HEK293 (cell line): ENCODE measurements around the gene MYO1D.

Experiments
- CTCF ChIA-PET: fragments of 350-600 bp; formaldehyde crosslinking; extraction: SDS; loops from one replicate; lab custom pipeline; 2021; ENCODE audit warnings: antibody characterized with exemption; lab: Yijun Ruan, JAX
- POLR2A ChIA-PET: fragments of 300-600 bp; formaldehyde crosslinking; extraction: SDS; loops from one replicate; lab custom pipeline; 2020; ENCODE audit warnings: antibody characterized with exemption, inconsistent platforms; lab: Yijun Ruan, JAX
- H3K27ac ChIP-seq: fragments of 200-500 bp; sonication (Bioruptor generic); 2 replicates; pipeline ENCODE4 v1.5.1; 2014; ENCODE audit warnings: low read depth, low read length, control low read depth, inconsistent platforms; ENCODE audit errors: extremely low read depth
- H3K36me3 ChIP-seq, 2 experiments: fragments of 200-500 bp in 1 of 2; sonication (Bioruptor generic) in 1 of 2; 1 replicate in 1 of 2; 2 replicates in 1 of 2; pipeline ENCODE4 v1.5.1; 2014 to 2017; ENCODE audit warnings: inconsistent platforms in 2 of 2, low read length in 2 of 2; ENCODE audit not compliant: control insufficient read depth in 2 of 2, insufficient read depth in 1 of 2
- H3K4me1 ChIP-seq: fragments of 200-500 bp; sonication (Bioruptor generic); 2 replicates; pipeline ENCODE4 v1.5.1; 2014; ENCODE audit warnings: mild to moderate bottlenecking, low read length, inconsistent platforms; ENCODE audit not compliant: control insufficient read depth, insufficient read depth
- H3K4me3 ChIP-seq: 2 replicates; pipeline ENCODE4 v1.5.1; 2011; ENCODE audit warnings: low read depth, mild to moderate bottlenecking, control low read depth, low read length, moderate library complexity
- H3K9me3 ChIP-seq: fragments of 200-500 bp; sonication (Bioruptor generic); 2 replicates; pipeline ENCODE4 v1.5.1; 2014; ENCODE audit warnings: low read depth, low read length, inconsistent platforms; ENCODE audit not compliant: control insufficient read depth, insufficient read depth
- IKZF3 ChIP-seq: fragments of 450-650 bp; IDR thresholded peaks from 2 replicates; pipeline ENCODE4 v1.5.0; 2018; ENCODE audit warnings: missing biosample characterization, mild to moderate bottlenecking, missing genetic modification characterization, moderate library complexity
- KLF8 ChIP-seq: fragments of 450-650 bp; formaldehyde crosslinking; IDR thresholded peaks from 2 replicates; pipeline ENCODE4 v1.5.1; 2016; ENCODE audit warnings: missing biosample characterization, missing genetic modification characterization
- RBAK ChIP-seq: fragments of 450-650 bp; formaldehyde crosslinking; IDR thresholded peaks from 2 replicates; pipeline ENCODE4 v1.5.1; 2016; ENCODE audit warnings: missing biosample characterization, missing genetic modification characterization
- SP2 ChIP-seq: fragments of 450-650 bp; formaldehyde crosslinking; IDR thresholded peaks from 2 replicates; pipeline ENCODE4 v1.5.1; 2016; ENCODE audit warnings: missing biosample characterization, missing genetic modification characterization
- ZBTB20 ChIP-seq: fragments of 450-650 bp; formaldehyde crosslinking; IDR thresholded peaks from 2 replicates; pipeline ENCODE4 v1.5.1; 2016; ENCODE audit warnings: missing biosample characterization, missing genetic modification characterization
- ZNF121 ChIP-seq: fragments of 450-650 bp; formaldehyde crosslinking; IDR thresholded peaks from 2 replicates; pipeline ENCODE4 v1.5.1; 2016; ENCODE audit warnings: missing biosample characterization, missing genetic modification characterization
- ZNF133 ChIP-seq: fragments of 450-650 bp; formaldehyde crosslinking; IDR thresholded peaks from 2 replicates; pipeline ENCODE4 v1.5.1; 2016; ENCODE audit warnings: missing biosample characterization, missing genetic modification characterization
- ZNF138 ChIP-seq: fragments of 450-650 bp; formaldehyde crosslinking; IDR thresholded peaks from 2 replicates; pipeline ENCODE4 v1.5.1; 2016; ENCODE audit warnings: missing biosample characterization, missing genetic modification characterization, borderline replicate concordance
- ZNF2 ChIP-seq: fragments of 450-650 bp; formaldehyde crosslinking; IDR thresholded peaks from 2 replicates; pipeline ENCODE4 v1.5.1; 2016; ENCODE audit warnings: missing biosample characterization, missing genetic modification characterization
- ZNF354C ChIP-seq: fragments of 450-650 bp; formaldehyde crosslinking; IDR thresholded peaks from 2 replicates; pipeline ENCODE4 v1.5.1; 2016; ENCODE audit warnings: missing biosample characterization, missing genetic modification characterization, low read depth, borderline replicate concordance
- ZNF530 ChIP-seq: fragments of 450-650 bp; formaldehyde crosslinking; IDR thresholded peaks from 2 replicates; pipeline ENCODE4 v1.5.1; 2016; ENCODE audit warnings: low read depth, missing biosample characterization, missing genetic modification characterization
- ZNF561 ChIP-seq: fragments of 450-650 bp; IDR thresholded peaks from 2 replicates; pipeline ENCODE4 v1.5.1; 2018; ENCODE audit warnings: missing biosample characterization, missing genetic modification characterization, borderline replicate concordance
- ZNF623 ChIP-seq: fragments of 450-650 bp; formaldehyde crosslinking; IDR thresholded peaks from 2 replicates; pipeline ENCODE4 v1.5.1; 2016; ENCODE audit warnings: missing biosample characterization, missing genetic modification characterization
- ZNF654 ChIP-seq: fragments of 450-650 bp; formaldehyde crosslinking; IDR thresholded peaks from 2 replicates; pipeline ENCODE4 v1.5.1; 2016; ENCODE audit warnings: low read depth, missing biosample characterization, missing genetic modification characterization
- ZNF660 ChIP-seq: fragments of 450-650 bp; IDR thresholded peaks from 2 replicates; pipeline ENCODE4 v1.5.1; 2018; ENCODE audit warnings: missing biosample characterization, mild to moderate bottlenecking, missing genetic modification characterization
- TF ChIP-seq, protein P1 (sequence below): fragments of 450-650 bp; formaldehyde crosslinking; optimal IDR thresholded peaks from 2 replicates; pipeline ENCODE3; 2016; ENCODE audit warnings: missing biosample characterization, mild to moderate bottlenecking, missing genetic modification characterization
- TF ChIP-seq, protein P2 (sequence below): fragments of 450-650 bp; formaldehyde crosslinking; IDR thresholded peaks from 2 replicates; pipeline ENCODE4 v1.5.1; 2016; ENCODE audit warnings: missing biosample characterization, missing genetic modification characterization, borderline replicate concordance
- TF ChIP-seq, protein P3 (sequence below): fragments of 450-650 bp; formaldehyde crosslinking; IDR thresholded peaks from 2 replicates; pipeline ENCODE4 v1.5.1; 2017; ENCODE audit warnings: missing biosample characterization, mild to moderate bottlenecking, missing genetic modification characterization, moderate library complexity
- TF ChIP-seq, protein P4 (sequence below): fragments of 450-650 bp; formaldehyde crosslinking; IDR thresholded peaks from 2 replicates; pipeline ENCODE4 v1.5.1; 2016; ENCODE audit warnings: missing biosample characterization, missing genetic modification characterization

MYO1D gene

DNA sequence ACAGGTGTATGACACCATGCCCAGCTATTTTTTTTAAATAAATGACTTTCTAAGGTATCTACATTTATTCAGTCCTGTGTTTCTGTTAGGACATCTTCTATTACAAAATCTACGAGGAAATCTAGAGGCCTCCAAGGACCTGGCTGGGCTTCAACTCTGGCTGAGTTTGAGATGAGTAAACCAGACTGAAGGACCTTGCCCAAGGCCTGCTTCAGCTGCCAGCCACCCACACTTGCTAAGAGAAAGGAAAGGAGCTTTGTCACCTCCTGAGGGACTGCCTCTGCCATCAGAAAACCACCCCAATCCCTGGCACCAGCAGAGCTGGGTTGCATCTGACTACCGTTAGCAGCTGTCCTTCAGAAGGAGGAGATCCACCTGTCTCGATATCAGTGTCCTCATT, 1.3 kb upstream of the MYO1D start:
- ChIA-PET POLR2A (interaction anchor here (0.9 to 1.6 kb wide), 2 partner anchors 24 to 95 kb away, joined by 3 to 4 read pairs; no protein-coding TSS in a partner anchor), CTCF (interaction anchor here (0.6 to 6.8 kb wide), 35 partner anchors 8 to 416 kb away, joined by 3 to 211 read pairs (median 7); partner anchors contain the start of gene CDK5R1)
- Histone ChIP-seq H3K4me3 (no peak overlapping the region), H3K27ac (no peak overlapping the region), H3K4me1 (peaks cover 9% of the 10 kb centered on the region), H3K36me3 (peaks cover 0 to 7% of the 10 kb centered on the region in 2 experiments; a peak in 1 of 3 replicates), H3K9me3 (no peaks in the 10 kb centered on the region)
- TF ChIP-seq, protein P1, sequence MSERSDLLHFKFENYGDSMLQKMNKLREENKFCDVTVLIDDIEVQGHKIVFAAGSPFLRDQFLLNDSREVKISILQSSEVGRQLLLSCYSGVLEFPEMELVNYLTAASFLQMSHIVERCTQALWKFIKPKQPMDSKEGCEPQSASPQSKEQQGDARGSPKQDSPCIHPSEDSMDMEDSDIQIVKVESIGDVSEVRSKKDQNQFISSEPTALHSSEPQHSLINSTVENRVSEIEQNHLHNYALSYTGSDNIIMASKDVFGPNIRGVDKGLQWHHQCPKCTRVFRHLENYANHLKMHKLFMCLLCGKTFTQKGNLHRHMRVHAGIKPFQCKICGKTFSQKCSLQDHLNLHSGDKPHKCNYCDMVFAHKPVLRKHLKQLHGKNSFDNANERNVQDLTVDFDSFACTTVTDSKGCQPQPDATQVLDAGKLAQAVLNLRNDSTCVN (tag by site-specific recombination), result no peak
- TF ChIP-seq ZNF561, result no peak
- TF ChIP-seq, protein P2, sequence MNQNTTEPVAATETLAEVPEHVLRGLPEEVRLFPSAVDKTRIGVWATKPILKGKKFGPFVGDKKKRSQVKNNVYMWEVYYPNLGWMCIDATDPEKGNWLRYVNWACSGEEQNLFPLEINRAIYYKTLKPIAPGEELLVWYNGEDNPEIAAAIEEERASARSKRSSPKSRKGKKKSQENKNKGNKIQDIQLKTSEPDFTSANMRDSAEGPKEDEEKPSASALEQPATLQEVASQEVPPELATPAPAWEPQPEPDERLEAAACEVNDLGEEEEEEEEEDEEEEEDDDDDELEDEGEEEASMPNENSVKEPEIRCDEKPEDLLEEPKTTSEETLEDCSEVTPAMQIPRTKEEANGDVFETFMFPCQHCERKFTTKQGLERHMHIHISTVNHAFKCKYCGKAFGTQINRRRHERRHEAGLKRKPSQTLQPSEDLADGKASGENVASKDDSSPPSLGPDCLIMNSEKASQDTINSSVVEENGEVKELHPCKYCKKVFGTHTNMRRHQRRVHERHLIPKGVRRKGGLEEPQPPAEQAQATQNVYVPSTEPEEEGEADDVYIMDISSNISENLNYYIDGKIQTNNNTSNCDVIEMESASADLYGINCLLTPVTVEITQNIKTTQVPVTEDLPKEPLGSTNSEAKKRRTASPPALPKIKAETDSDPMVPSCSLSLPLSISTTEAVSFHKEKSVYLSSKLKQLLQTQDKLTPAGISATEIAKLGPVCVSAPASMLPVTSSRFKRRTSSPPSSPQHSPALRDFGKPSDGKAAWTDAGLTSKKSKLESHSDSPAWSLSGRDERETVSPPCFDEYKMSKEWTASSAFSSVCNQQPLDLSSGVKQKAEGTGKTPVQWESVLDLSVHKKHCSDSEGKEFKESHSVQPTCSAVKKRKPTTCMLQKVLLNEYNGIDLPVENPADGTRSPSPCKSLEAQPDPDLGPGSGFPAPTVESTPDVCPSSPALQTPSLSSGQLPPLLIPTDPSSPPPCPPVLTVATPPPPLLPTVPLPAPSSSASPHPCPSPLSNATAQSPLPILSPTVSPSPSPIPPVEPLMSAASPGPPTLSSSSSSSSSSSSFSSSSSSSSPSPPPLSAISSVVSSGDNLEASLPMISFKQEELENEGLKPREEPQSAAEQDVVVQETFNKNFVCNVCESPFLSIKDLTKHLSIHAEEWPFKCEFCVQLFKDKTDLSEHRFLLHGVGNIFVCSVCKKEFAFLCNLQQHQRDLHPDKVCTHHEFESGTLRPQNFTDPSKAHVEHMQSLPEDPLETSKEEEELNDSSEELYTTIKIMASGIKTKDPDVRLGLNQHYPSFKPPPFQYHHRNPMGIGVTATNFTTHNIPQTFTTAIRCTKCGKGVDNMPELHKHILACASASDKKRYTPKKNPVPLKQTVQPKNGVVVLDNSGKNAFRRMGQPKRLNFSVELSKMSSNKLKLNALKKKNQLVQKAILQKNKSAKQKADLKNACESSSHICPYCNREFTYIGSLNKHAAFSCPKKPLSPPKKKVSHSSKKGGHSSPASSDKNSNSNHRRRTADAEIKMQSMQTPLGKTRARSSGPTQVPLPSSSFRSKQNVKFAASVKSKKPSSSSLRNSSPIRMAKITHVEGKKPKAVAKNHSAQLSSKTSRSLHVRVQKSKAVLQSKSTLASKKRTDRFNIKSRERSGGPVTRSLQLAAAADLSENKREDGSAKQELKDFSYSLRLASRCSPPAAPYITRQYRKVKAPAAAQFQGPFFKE (tag by site-specific recombination), result no peak
- TF ChIP-seq ZNF354C, result no peak
- no peak for TF ChIP-seq ZNF121
- no peak for TF ChIP-seq ZNF623 (tag by site-specific recombination)
- TF ChIP-seq, protein P3, sequence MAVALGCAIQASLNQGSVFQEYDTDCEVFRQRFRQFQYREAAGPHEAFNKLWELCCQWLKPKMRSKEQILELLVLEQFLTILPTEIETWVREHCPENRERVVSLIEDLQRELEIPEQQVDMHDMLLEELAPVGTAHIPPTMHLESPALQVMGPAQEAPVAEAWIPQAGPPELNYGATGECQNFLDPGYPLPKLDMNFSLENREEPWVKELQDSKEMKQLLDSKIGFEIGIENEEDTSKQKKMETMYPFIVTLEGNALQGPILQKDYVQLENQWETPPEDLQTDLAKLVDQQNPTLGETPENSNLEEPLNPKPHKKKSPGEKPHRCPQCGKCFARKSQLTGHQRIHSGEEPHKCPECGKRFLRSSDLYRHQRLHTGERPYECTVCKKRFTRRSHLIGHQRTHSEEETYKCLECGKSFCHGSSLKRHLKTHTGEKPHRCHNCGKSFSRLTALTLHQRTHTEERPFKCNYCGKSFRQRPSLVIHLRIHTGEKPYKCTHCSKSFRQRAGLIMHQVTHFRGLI (tag by site-specific recombination), result no peak
- no peak for TF ChIP-seq ZBTB20
- TF ChIP-seq, protein P4, sequence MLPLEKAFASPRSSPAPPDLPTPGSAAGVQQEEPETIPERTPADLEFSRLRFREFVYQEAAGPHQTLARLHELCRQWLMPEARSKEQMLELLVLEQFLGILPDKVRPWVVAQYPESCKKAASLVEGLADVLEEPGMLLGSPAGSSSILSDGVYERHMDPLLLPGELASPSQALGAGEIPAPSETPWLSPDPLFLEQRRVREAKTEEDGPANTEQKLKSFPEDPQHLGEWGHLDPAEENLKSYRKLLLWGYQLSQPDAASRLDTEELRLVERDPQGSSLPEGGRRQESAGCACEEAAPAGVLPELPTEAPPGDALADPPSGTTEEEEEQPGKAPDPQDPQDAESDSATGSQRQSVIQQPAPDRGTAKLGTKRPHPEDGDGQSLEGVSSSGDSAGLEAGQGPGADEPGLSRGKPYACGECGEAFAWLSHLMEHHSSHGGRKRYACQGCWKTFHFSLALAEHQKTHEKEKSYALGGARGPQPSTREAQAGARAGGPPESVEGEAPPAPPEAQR (tag by site-specific recombination), result no peak
- TF ChIP-seq ZNF2 (tag by site-specific recombination), result no peak
- no peak for TF ChIP-seq ZNF133 (tag by site-specific recombination)
- no peak for TF ChIP-seq ZNF138
- no peak for TF ChIP-seq KLF8 (tag by site-specific recombination)
- TF ChIP-seq IKZF3, result no peak
- no peak for TF ChIP-seq ZNF654 (tag by site-specific recombination)
- TF ChIP-seq ZNF660 (tag by site-specific recombination), result no peak
- TF ChIP-seq RBAK, result no peak
- TF ChIP-seq SP2, result no peak
- no peak for TF ChIP-seq ZNF530
